CD4-positive, alpha-beta T cell treated with Interleukin-12 subunit alpha and Interleukin-12 subunit beta, for 1 hour (primary cell): ENCODE data around the gene HMGCL.
A peak's percentile ranks its signal among the peaks of the same experiment; 100 is the strongest.
"Not testable (repeated sequence)": the region's sequence is repeated elsewhere in the genome, so short reads cannot be mapped to it uniquely, and the experiment has no call there.

Experiments used
- DNase-seq: peaks from one replicate; pipeline ENCODE4 v3.0.0-alpha.2; 2020

Gene HMGCL

DNA sequence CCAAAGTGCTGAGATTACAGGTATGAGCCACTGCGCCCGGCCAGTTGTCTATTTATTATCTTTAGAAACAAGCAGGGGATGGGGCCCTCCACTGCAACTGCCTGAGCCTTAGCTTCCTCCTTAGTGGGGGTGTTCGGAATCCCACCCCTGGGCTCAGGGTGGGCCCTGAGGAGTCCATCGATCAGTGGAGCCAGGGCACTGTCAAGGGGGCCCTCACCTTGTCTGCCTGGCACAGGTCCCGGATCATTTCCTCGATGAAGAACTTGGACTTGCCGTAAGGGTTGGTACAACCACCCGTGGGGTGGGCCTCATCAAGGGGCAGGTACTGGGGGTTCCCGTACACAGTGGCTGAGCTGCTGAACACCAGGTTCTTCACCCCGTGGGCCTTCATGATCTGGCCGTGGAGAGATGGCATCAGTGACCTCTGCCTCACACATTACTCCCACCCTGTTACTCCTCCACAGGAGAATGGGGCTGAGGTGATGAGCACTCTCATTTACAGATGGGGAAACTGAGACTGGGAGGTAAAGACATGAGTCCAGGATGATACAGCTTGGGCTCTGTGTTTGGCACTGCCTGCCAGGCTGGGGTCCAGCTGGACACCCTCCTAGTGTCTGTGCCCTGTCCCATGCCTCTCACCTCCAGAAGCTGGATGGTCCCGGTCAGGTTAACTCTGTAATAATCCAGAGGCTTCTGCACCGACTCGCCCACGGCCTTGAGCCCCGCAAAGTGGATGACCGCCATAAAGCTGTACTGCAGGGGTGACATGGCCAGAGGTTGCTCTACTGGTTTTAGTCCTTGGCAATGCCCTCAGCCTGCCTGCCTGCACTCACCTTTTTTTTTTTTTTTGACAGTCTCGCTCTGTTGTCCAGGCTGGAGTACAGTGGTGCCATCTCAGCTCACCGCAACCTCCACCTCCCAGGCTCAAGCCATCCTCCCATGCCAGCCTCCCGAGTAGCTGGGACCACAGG, 27.5 kb downstream of the HMGCL start:
- DNase-seq = no peak

DNA sequence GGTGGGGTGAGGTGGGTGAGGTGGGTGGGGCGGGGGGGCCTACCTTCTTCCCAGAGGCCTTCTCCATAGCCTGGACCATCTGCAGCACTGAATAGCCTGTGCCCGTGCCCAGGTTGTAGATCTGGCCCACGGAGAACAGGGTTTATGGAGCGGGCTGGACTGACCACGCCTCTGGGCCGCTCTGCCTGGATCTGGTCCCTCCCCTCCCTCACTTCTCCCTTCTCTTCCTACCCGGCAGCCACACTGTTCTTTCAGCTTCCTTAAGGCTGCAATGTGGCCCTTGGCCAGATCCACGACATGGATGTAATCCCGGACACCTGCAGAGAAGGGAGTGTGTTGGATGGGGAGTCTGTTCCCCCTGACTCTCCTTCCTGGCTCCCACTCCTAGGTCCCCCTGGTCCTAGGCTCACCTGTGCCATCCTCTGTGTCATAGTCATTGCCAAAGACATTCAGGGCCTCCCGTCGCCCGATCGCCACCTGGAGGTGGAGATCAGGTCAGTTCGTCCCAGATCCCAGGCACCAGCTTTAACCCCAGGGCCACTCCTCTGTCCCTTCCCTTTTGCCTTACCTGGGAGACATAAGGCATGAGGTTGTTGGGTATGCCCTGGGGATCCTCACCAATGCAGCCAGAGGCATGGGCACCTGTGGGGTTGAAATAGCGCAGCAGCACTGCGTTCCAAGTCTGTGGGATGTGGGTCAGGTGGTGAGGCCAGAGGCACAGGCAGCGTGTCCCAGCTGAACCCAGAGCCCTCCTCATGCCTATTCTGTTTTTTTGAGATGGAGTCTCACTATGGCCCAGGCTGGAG, 28.6 kb downstream of the HMGCL start:
- no peak for DNase-seq

DNA sequence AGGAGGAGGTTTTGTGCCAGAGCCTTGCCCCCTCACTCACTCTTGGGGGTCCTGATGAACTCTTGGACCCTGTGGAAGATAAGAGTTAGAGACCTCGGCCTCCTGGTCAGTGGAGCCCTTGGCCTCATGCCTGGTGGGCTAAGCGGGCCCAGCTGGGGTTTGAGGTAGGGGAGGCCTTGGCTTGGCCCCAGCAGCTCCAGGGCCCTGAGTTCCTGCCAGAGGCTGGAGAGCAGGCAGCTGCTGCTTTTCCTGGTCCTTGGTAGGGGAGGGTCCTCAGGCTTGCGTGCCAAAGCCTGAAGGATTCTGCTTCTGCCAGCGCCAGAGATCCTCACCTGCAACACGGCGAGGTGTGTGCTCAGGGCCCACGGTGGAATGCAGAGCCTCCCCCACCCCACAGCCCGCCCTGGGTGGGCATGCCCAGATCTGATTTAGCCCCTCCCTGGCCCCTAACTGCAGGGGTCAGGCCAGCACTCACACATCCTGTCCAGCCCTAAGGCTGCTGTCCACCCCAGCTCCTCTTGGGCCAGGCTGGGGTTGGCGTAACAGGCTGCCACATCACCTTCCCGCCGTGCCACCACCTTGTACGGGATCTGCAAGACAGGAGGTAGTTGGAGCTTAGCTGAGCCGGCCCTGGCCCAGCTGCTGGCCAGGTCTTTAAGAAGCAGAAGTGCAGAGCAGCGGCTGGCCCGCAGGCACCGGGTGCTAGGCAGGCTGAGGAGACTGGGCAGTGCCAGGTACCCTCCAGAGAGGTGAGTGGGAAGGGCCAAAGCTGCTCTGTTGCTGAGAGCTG, 29.4 kb downstream of the HMGCL start:
- DNase-seq = no peak

DNA sequence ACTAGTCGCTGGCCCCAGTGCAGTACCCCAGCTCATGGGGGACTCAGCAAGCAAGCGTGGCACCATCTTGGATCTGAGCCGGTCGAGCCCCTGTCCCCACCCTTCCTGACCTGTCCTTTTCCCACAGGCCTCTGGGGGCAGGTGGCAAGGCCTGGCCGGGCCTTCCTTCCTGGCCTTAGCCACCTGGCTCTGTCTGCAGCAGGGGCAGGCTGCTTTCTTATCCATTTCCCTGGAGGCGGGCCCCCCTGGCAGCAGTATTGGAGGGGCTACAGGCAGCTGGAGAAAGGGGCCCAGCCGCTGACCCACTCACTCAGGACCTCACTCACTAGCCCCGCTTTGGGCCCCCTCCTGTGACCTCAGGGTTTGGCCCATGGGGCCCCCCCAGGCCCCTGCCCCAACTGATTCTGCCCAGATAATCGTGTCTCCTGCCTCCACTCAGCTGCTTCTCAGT, 30.5 kb downstream of the HMGCL start:
- DNase-seq = not testable (repeated sequence)

DNA sequence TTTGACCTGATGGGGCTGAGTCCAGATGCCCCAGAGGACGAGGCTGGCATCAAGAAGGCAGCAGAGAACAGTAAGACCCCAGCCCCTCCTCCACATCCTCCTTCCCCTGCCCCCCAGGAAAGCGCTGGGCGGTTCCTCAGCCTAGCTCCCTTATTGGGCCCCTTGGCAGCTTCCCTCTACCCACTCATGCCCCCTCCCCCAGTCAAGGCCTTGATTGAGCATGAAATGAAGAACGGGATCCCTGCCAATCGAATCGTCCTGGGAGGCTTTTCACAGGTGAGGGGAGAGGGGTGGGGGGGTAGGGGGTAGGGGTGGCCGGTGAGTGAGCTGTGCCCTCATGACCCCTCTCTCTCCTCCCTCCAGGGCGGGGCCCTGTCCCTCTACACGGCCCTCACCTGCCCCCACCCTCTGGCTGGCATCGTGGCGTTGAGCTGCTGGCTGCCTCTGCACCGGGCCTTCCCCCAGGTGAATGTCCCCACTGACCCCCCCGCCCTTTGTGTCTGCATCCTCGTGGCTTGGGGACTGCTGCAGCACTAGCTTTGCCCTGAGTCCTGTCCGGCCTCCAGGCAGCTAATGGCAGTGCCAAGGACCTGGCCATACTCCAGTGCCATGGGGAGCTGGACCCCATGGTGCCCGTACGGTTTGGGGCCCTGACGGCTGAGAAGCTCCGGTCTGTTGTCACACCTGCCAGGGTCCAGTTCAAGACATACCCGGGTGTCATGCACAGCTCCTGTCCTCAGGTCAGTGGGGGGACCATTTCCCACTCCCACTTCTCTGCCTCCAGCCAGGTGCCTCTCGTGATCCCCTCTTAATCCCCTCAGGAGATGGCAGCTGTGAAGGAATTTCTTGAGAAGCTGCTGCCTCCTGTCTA, 31.1 kb downstream of the HMGCL start:
- no peak for DNase-seq

DNA sequence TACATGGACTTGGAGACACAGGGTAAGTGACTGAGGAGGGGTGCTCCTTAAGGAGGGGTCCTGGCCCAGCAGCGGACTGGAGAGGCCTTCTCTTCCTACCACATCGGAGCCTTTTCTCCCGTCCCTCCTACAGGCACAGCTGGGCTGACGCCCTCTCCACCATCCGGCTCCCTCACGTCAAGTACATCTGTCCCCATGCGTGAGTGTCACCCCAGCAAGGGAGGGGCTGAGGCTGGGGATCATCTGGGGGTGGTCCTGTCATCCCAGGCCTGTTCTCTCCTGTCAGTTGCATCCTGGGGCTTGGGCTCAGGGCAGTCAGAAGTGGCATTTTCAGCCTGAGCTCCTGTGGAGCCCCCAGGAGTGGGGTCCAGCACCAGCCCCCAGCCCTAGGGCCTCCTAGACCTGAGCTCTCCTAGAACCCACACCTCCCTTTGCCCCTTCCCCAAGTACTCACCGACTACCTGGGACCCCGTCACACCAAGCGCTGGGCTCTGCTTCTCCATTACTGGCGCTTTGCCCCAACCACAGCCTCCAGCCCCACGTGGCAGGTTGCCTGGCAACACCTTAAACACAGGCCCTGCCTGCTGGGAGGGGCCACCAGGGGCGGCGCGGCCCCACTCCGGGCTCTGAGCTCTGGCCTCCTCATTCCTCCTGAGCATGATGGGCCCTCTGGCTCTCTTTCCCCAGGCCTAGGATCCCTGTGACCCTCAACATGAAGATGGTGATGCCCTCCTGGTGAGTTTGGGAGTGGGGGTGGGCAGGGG, 32.0 kb downstream of the HMGCL start:
- DNase-seq = peak; percentile 56

DNA sequence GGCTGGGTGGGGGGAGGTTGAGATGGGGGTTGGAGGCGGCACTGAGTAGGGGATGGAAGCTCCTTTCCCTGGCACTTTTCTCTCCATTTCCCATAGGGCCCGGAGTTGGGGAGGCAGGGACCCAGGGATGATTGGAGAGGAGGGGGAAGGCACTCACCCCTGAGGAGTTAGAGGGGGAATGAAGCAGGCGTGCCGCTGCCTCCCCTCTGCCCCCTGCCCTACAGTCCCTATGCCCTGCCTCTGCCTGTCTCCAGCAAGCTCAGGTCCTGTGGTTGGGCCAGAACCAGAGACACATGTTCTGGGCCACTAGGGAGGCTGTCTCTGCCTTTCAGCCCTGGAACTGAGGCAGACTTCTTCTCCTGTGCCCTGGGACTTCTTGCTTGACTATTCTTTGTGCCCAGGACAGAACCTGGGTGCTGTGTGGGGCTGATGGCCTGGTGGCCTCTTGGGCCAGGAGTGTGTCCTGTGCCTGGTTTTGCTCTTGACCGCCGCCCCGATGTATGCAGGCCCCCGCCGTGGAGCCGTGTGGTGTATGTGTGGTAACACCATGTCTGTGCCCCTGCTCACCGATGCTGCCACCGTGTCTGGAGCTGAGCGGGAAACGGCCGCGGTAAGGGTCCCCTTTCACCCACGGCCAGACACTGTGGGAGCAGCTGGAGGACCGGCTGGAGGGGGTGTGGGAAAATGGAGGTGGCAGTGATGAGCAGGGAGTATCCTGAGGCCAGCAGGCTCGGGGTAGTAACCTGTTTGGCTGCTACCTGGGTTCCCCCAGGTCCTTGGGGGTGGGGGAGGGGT, 32.9 kb downstream of the HMGCL start:
- DNase-seq = no peak

DNA sequence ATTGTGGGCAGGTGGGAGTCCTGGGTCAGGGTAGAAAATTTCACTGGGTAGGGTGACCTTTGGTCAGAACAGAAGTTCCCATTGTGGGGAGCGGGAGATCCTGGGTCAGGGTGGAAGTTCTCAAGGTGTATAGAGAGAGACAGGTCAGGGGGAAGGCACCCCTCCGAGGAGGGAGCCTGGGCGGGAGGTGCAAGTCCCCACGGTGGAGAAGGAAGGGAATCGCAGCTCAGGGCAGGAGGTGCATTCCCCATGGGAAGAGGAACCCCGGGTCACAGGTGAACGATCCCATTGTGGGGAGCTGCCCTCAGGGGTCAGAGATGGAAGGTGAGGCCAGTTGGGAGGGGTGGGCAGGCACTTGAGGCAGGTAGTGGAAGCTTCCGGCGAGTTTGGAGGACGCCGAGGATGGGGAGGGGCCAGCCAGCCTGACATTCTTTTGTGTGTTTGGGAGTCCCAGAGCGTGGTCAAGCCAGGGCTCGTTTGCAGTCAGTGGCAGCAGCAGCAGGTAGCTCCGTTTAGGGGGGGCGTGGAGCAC, 33.6 kb downstream of the HMGCL start:
- DNase-seq = peak; percentile 35

DNA sequence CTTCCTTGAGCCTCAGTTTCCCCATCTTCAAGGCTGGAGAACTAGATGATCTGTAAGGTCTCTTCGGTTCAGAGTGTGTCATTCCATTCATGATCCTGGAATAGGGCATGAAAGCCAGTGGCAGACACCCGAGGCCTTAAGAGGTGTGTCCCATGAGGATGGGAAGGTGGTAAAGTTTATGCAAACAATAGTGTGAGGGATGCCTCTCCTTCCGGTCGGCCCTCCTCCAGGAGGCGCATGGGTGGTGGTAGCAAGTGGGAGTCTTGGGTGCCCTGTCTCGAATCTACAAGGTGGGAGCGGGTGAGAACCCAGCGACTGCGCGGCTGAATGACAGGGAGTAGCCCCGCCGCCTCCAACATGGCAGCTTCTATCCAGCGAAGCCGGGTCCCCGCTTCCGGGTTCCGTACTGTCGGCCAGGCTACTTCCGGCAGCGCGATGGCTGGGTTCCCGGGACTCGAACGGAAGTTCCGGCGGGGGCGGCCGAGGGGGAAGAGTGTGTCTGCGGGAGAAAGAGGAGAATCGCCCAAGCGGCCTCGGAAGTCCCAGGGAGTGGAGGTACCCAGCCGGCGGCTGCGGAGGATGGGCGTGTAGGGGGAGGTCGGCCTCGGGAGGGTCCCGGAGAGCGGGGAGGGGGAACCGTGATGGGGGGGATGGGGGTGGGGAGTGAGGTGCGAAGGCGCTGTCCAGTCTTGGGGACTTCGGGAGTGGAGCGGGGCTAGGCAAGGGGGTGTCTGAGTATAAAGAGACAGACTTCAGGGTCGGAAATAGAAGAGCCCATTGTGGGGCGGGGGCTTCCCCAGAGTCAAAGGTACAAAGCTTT, 34.3 kb downstream of the HMGCL start, which contains the start of gene LYPLA2:
TSS of gene LYPLA2 (plus strand) at position 450 of the 820 bp plus-strand sequence. CDS start 1,538 bp downstream, outside the sequence.
- peak; percentile 87 for DNase-seq

DNA sequence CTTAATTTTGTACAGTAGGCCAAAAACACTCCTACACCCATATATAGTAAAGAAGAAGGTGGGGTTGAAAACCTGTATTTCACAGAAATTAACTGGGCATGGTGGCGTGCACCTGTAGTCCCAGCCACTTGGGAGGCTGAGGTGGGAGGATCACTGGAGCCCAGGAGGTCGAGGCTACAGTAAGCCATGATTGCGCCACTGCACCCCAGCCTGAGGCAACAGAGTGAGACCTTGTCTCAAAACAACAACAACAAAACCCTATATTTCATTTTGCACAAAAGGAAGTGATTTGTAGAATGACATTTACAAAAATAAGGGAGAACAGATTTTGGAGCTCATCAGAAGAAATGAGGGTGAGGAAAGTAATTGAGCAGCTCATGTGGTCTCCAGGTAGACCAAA, 36.5 kb downstream of the HMGCL start:
- DNase-seq = no peak

DNA sequence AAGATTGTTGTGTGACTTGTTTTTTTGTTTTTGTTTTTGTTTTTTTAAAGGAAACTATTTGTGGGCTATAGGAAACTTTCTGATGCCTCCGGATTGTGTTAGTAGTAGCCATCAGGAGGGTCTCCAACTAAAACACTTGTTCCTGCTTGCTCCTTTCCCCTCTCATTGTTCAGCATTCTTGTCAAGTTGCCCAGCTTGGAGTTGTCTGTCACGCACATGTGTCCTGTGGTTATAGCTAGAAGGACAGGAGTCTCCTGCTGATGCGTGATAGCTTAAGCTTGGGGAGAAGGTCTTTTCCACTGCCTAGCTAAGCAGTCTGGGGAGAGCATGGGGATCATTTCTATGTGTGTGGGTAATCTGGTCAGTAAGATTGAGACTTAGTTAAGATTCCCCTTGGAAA, 37.5 kb downstream of the HMGCL start:
- DNase-seq = no peak

DNA sequence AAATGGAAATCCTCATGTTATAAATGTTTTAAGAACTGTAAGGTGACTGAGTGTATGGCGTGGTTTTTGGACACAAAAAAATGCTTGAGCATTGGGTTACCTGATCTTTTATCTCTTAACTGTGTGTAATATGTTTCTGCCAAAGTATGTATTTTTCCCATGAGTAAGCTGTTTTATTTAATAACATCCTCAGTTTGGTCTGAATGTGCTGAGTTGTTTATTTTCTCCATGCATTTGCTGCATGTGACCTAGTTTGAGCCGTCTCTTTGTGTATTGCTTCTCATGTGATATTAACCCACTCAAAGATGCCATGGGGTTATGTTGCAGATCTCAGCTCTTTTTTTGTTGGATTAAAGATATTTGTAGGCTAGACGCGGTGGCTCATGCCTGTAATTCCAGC, 40.4 kb downstream of the HMGCL start:
- no peak for DNase-seq

DNA sequence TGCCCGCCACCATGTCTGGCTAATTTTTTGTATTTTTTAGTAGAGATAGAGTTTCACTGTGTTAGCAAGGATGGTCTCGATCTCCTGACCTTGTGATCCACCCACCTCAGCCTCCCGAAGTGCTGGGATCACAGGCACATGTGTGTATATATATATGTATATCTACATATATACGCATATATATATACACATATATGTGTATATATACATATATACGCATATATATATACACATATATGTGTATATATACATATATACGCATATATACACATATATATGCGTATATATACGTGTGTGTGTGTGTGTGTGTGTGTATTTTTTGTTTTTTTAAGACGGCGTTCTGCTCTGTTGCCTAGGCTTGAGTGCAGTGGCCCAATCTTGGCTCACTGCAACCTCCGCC, 42.1 kb downstream of the HMGCL start:
- DNase-seq = not testable (repeated sequence)

DNA sequence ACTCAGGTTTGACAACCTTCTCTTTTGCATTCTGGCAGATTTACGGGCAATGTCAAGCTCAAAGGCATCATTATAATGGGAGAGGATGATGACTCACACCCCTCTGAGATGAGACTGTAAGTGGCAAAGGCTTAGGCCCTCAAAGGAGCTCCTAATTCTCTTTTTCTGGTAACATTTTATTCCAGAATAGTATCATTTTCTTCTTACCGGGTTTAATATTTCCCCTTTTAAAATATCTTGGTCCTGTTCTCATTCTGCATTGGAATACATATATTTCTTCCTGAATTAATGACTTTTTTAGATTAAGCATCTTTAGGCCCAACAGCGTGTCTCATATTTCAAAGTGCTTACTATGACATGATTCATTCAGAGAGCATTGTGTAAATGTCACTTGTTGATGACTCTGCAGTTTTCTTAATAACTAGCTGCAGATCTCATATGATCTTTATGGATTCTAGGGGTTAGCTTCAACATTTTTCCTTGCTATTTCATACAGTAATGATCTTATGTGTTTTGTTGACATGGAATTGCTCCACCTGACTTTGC, 45.3 kb downstream of the HMGCL start:
- DNase-seq = no peak

DNA sequence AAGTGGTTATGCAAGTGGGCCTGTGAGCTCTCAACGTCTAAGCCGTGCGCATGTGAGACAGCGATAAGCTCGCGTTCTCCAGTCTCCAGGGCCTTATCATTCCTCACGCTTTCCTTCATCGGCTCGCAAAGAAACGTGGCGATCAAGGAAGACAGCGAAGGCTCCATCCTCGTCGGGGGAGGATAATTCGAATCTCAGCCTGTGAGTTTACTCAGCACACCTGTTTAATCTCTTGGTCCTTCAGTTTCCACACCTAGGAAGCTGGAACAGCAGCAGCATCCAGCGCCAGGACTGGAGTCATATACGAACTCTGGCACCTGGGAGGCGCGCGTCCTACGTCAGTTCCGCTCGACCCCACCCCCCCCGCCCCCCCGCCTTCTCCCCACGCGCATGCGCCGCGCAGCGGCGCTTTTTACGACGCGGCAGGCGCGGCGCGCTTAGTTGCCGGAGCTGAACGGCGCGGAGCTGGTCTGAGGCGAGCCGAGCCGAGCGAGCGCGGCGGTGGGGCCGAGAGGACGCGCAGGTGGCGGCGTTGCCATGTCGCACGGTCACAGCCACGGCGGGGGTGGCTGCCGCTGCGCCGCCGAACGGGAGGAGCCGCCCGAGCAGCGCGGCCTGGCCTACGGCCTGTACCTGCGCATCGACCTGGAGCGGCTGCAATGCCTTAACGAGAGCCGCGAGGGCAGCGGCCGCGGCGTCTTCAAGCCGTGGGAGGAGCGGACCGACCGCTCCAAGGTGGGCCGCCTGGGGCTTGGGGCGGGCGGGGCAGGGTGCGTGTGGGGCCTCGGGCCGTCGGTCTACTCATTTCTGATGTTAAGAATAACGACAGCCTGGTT, 47.0 kb downstream of the HMGCL start, which contains the start of gene PITHD1:
TSS of gene PITHD1 (plus strand) at position 440 of the 836 bp plus-strand sequence. CDS start at position 538, 98 bp downstream.
- DNase-seq = peak; percentile 87

DNA sequence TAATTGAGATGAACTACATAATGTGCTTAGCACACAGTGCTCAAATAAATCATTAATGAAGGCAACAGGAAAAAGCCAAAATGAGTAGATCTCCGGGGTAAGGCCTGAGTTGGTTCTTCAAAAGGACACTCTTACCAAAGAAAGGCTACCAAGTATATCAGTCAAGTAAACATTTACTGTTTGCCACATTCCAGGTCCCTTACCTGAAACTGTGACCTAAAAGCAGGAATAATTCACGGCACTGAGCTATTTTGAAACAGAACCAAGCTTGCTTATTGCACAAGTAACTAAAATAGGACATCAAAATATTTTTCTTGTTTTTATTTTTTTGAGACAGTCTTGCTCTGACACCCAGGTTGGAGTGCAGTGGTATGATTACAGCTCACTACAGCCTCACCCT, 49.0 kb downstream of the HMGCL start:
- no peak for DNase-seq

DNA sequence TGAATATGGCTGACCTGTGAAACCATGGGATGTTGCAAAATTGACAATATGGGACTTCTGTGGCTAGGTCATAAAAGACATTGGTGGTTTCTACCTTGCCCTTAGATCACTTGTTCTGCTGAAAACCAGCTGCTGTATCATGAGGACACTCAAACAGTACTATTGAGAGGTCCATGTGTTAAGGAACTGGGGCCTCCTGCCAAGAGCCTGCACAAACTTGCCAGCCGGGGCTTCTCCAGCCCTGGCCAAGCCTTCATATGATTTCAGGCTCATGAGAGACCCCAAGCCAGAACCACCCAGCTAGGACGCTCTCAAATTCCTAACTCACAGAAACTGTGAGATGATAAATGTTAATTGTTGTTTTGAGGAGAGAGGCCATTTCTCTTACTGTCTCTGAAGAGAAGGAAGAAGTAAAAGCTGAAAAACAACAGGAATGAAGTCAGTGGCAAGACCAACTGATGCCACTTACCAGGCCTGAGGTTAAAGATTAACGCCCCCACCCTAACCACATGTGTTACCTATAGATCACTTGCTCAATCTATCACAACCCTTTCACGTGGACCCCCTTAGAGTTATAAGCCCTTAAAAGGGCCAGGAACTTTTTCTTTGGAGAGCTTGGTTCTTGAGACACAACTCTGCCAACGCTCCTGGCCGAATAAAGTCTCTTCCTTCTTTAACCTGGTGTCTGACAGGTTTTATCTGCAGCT, 50.9 kb downstream of the HMGCL start:
- no peak for DNase-seq
